ENCODE data around the gene VAMP2.

The VAMP2 gene, protein sequence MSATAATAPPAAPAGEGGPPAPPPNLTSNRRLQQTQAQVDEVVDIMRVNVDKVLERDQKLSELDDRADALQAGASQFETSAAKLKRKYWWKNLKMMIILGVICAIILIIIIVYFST

DNA sequence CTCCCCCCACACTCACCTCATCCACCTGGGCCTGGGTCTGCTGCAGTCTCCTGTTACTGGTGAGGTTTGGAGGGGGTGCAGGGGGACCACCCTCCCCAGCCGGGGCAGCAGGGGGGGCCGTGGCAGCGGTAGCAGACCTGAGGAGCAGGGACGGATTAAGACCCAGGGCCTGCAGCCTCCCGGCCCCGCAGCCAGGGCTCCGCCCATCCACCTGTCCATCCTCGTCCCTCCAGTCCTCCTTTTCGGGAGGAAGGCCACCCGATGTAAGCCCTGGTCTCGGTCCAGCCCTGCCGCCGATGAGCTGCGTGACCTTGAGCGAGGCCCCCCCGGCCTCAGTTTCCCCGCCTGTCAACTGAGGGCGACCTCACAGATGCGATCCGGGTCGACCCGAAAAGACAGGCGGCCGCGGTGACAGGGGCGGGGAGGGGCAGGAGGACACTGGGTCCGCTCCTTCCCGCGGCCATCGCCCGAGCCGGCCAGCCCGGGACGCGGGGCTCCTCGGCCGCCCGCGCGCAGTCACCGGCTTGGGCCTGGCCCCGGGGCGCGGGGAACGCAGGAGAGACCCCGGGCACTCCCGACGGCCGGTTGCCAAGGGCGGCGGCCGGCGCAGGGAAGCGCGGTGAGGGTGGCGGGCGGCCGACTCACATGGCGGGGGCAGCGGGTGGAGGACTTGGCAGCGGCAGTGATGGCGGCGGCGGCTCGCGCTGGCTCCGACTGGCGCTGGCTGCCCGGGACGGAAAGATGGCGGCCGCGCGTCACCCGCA is at the start of gene VAMP2:
VAMP2 (minus strand) TSS at position 716 of the 764 bp plus-strand sequence; CDS start at position 647, 69 bp downstream.
- Histone ChIP-seq H3K4me1 (ENCODE audit: control insufficient read depth in 1 of 2, insufficient read depth in 2 of 2, low read length in 2 of 2) (peaks cover 20 to 51% of the 10 kb centered on the region in 2 donors), H3K27ac (ENCODE audit: low read length) (peak within 1 kb of the TSS; percentile 86), H3K27me3 (ENCODE audit: low read depth, low read length) (no peaks in the 10 kb centered on the region), H3K9me3 (ENCODE audit: control insufficient read depth in 1 of 2, low read length in 2 of 2) (no peaks in the 10 kb centered on the region), H3K4me3 (ENCODE audit: low read depth in 1 of 2, low read length in 2 of 2) (peak within 1 kb of the TSS; percentile 82 to 91), H3K36me3 (ENCODE audit: control insufficient read depth in 1 of 2, insufficient read depth in 2 of 2, low read length in 2 of 2) (peaks cover 15 to 22% of the 10 kb centered on the region in 2 donors)

DNA sequence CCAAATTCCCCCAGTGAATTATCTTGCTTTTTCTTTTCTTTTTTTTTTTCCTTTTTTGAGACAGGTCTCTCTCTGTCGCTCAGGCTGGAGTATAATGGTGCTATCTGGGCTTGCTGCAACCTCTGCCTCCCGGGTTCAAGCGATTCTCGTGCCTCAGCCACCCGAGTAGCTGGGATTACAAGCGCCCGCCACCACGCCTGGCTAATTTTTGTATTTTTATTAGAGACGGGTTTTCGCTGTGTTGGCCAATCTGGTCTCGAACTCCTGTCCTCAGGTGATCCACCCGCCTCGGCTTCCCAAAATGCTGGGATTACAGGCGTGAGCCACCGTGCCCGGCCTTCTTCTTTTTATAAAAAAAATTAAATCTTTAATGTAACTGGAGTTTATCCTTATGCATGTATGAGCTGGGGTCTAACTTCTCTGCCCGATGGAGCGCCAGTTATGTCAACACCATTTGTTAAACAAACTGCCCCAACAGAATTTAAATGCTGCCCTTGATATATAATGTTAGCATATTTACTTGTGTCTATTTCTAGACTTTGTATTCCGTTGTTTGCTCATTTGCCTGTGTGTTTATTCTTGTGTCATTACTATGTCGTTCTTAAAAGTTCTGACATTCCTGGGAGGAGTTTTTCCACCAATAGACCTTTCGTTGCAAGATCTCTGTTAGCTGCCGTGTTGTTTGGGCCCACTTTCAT is 48.2 kb upstream of the VAMP2 start:
- H3K27ac ChIP-seq (ENCODE audit: low read length): peak overlapping the region; percentile 69
- peaks cover 0 to 9% of the 10 kb centered on the region in 2 donors for H3K4me1 ChIP-seq (ENCODE audit: control insufficient read depth in 1 of 2, insufficient read depth in 2 of 2, low read length in 2 of 2)
- H3K27me3 ChIP-seq (ENCODE audit: low read depth, low read length): no peaks in the 10 kb centered on the region
- H3K4me3 ChIP-seq (ENCODE audit: low read depth in 1 of 2, low read length in 2 of 2): peak overlapping the region; percentile 70 to 76
- no peaks in the 10 kb centered on the region for H3K9me3 ChIP-seq (ENCODE audit: control insufficient read depth in 1 of 2, low read length in 2 of 2)
- no peaks in the 10 kb centered on the region for H3K36me3 ChIP-seq (ENCODE audit: control insufficient read depth in 1 of 2, insufficient read depth in 2 of 2, low read length in 2 of 2)

DNA sequence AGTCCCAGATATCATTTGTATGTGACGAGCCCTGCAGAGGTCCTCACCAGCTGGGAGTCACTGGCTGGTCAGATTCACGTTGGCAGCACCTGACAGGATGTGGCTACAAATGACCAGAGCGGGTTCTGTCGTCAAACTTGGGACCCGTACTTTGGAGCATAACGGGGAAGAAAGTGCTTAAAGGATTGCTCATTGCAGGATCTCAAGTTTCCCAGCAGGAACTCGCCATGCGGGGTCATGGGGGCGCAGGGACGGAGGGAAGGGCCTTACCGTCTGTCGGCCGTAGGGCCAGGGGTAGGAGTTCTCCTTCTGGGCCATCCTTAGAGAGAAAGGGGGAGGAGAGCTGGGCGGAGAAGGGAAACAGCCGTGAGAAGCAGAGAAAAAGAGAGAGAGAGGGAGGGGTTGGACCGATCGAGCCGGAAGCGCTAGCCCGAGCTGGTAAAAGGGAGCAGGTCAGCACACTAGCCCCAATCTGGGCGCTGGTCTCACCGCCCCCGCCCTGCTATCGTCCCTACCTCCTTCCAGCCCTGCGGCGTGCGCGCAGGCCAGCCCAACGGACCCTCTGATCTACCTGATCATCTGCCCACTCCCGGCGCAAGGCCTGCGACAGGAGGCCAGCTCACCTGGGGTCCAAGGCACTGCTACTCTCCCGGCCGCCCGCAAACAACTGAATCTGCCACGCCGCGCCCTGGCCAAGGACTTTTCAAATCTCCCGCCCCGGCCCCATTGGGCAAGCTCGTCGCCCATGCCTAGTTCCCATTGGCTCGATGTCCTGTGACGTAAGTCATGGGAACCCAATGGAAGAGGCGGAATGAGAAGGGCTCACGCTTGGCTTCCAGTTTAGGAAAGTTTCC is 47.4 kb upstream of the VAMP2 start, which contains the start of gene AURKB:
AURKB (minus strand) TSS at position 669 of the 854 bp plus-strand sequence; CDS start at position 318, 351 bp downstream.
- Histone ChIP-seq H3K4me1 (ENCODE audit: control insufficient read depth in 1 of 2, insufficient read depth in 2 of 2, low read length in 2 of 2) (peaks cover 0 to 9% of the 10 kb centered on the region in 2 donors), H3K36me3 (ENCODE audit: control insufficient read depth in 1 of 2, insufficient read depth in 2 of 2, low read length in 2 of 2) (no peaks in the 10 kb centered on the region), H3K9me3 (ENCODE audit: control insufficient read depth in 1 of 2, low read length in 2 of 2) (no peaks in the 10 kb centered on the region), H3K4me3 (ENCODE audit: low read depth in 1 of 2, low read length in 2 of 2) (peak within 1 kb of the TSS; percentile 70 to 76), H3K27ac (ENCODE audit: low read length) (peak within 1 kb of the TSS; percentile 69), H3K27me3 (ENCODE audit: low read depth, low read length) (no peaks in the 10 kb centered on the region)

DNA sequence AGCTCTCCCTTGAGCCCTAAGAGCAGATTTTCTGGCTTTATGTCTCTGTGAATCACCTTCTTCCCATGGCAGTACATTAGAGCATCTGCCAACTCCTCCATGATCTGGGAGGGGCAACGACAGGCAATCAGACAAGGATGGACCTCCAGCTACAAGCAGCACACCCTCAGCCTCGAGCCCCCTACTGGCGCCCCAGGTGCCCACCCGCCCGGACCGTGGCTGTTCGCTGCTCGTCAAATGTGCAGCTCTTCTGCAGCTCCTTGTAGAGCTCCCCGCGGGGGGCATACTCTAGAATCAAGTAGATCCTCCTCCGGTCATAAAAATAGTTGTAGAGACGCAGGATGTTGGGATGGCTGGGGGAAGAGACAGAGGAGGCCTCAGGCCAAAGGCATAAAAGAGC is 43.8 kb upstream of the VAMP2 start:
- no peak overlapping the region for H3K4me3 ChIP-seq (ENCODE audit: low read depth in 1 of 2, low read length in 2 of 2)
- H3K27me3 ChIP-seq (ENCODE audit: low read depth, low read length): no peaks in the 10 kb centered on the region
- H3K9me3 ChIP-seq (ENCODE audit: control insufficient read depth in 1 of 2, low read length in 2 of 2): no peaks in the 10 kb centered on the region
- no peaks in the 10 kb centered on the region for H3K36me3 ChIP-seq (ENCODE audit: control insufficient read depth in 1 of 2, insufficient read depth in 2 of 2, low read length in 2 of 2)
- peaks cover 0 to 9% of the 10 kb centered on the region in 2 donors for H3K4me1 ChIP-seq (ENCODE audit: control insufficient read depth in 1 of 2, insufficient read depth in 2 of 2, low read length in 2 of 2)
- no peak overlapping the region for H3K27ac ChIP-seq (ENCODE audit: low read length)

DNA sequence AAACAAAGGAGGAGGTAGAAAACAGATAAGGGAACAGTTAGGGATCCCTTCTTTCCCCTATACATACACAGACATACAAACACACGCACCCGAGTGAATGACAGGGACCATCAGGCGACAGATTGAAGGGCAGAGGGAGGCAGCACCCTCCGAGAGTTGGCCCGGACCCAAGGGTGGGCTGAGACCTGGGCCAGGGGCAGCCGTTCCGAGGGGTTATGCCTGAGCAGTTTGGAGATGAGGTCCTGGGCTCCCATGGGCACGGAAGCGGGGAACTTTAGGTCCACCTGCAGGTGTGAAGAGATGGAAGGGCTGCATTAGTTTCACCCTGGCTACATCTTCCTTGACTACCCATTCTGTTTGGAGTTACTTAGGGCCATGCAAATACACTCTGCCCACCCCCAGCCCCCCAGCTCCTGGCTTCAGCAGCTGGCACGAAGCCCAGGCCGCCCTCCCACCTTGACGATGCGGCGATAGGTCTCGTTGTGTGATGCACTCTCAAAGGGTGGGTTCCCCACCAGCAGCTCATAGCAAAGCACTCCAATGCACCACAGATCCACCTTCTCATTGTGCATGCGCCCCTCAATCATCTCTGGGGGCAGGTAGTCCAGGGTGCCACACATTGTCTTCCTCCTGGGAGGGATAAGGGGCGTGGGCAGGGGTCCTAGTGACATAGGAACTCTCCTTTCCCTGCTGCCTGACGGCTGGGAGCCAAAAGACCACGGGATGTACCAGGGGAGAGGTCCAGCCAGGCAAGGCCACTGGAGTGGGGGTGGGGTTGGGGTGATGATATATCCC is 42.2 kb upstream of the VAMP2 start:
- H3K27ac ChIP-seq (ENCODE audit: low read length): no peak overlapping the region
- H3K36me3 ChIP-seq (ENCODE audit: control insufficient read depth in 1 of 2, insufficient read depth in 2 of 2, low read length in 2 of 2): no peaks in the 10 kb centered on the region
- H3K27me3 ChIP-seq (ENCODE audit: low read depth, low read length): no peaks in the 10 kb centered on the region
- H3K4me3 ChIP-seq (ENCODE audit: low read depth in 1 of 2, low read length in 2 of 2): no peak overlapping the region
- H3K9me3 ChIP-seq (ENCODE audit: control insufficient read depth in 1 of 2, low read length in 2 of 2): no peaks in the 10 kb centered on the region
- peaks cover 0 to 4% of the 10 kb centered on the region in 2 donors for H3K4me1 ChIP-seq (ENCODE audit: control insufficient read depth in 1 of 2, insufficient read depth in 2 of 2, low read length in 2 of 2)

DNA sequence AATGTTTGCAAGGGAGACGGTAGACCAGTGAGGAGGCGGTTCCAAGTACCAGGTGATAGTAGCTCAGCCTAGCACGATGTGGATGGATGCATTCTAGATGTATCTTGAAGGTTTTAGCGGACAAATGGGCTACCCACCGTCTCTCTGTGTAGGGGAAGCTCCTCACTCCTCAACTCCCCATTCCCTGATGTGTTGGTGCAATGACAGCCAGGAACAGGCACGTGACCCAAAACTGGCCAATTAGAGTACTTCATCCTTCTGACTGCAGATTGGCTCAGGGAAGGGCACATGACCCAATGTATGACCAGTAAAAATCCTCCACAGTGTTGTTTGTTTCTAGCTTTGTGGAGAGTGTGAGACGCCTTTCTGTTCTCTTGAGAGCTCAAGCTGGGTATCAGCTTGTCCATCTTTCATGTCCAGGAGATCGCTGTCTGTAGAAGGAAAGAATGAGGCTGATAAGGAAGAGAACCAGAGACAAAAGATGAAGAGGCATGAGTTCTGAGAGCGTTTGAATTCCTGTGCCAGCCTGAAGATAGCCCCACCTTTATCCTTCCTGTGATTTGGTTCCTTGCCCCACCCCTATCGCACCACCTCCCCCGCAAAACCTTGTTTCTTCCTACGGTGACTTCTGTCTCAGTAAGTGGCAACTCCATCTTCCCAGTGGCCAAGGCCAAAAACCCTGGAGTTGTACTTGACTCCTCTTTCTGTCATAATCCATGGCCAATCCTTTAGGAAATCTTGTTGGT is 29.5 kb upstream of the VAMP2 start:
- H3K27me3 ChIP-seq (ENCODE audit: low read depth, low read length): no peaks in the 10 kb centered on the region
- peak overlapping the region; percentile 64 for H3K27ac ChIP-seq (ENCODE audit: low read length)
- H3K9me3 ChIP-seq (ENCODE audit: control insufficient read depth in 1 of 2, low read length in 2 of 2): no peaks in the 10 kb centered on the region
- H3K36me3 ChIP-seq (ENCODE audit: control insufficient read depth in 1 of 2, insufficient read depth in 2 of 2, low read length in 2 of 2): no peaks in the 10 kb centered on the region
- H3K4me1 ChIP-seq (ENCODE audit: control insufficient read depth in 1 of 2, insufficient read depth in 2 of 2, low read length in 2 of 2): peaks cover 32 to 35% of the 10 kb centered on the region in 2 donors
- H3K4me3 ChIP-seq (ENCODE audit: low read depth in 1 of 2, low read length in 2 of 2): peak overlapping the region; percentile 45 to 52

DNA sequence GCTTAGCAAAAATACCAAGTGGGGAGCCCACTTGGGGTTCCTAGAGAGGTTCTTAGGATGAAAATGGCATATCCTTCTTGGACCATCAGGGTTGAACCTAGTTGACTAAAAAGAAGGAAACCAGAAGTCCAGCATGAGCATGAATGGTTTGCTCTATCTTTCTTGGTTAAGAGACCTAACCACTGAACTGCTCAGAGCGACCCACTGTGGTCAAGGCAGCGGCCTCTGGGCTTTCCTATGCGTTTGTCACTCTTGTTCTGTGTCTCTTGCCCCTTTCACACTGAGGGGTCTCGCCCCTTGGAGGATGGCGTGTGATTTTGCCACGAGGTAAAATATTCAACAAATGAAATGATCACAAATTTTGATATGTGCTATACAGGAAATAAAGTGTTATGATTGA is 27.8 kb upstream of the VAMP2 start:
- H3K4me3 ChIP-seq (ENCODE audit: low read depth in 1 of 2, low read length in 2 of 2): peak overlapping the region; percentile 41 to 95
- peak overlapping the region; percentile 80 for H3K27ac ChIP-seq (ENCODE audit: low read length)
- H3K4me1 ChIP-seq (ENCODE audit: control insufficient read depth in 1 of 2, insufficient read depth in 2 of 2, low read length in 2 of 2): peaks cover 32 to 35% of the 10 kb centered on the region in 2 donors
- no peaks in the 10 kb centered on the region for H3K9me3 ChIP-seq (ENCODE audit: control insufficient read depth in 1 of 2, low read length in 2 of 2)
- H3K27me3 ChIP-seq (ENCODE audit: low read depth, low read length): no peaks in the 10 kb centered on the region
- no peaks in the 10 kb centered on the region for H3K36me3 ChIP-seq (ENCODE audit: control insufficient read depth in 1 of 2, insufficient read depth in 2 of 2, low read length in 2 of 2)

DNA sequence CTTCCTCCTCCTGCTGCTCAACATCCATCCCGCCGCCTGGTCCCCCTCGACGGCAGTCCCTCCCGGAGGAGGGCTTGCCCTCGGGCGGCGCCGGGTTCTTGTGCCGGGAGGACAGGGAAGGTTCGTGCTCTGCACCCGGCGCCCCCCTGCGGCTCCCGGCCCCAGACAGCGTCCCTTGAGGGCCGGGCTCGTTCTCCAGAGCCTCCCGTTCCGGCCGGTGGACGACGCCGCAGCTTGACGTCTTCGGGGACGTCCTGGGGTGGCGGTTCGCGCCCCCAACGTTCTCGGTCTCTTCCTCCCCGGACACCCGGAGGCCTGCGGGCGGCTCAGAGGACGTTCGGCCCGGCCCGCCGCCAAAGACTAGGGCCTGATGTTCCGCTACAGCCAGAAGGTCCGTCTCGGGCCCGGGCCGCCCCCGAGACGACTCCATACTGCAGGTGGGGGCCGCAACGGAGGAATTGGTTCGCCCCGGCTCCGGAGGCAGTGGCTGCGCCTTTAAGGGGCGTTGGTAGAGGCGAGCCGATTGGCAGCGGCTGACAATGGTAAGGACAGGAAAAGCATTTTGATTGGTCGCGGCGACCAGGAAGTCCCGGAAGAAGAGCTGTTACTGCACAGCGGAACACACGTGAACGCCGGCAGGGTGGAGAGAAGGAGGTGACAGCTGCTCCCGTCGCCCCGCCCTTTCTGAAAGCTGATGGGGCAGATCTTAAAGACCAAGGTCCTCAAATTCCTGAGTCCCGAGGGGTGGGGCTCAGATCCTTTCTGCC is 27.1 kb upstream of the VAMP2 start, which contains the start of gene BORCS6:
BORCS6 (minus strand) TSS at position 470 of the 767 bp plus-strand sequence; CDS start at position 430, 40 bp downstream.
- peaks cover 32 to 35% of the 10 kb centered on the region in 2 donors for H3K4me1 ChIP-seq (ENCODE audit: control insufficient read depth in 1 of 2, insufficient read depth in 2 of 2, low read length in 2 of 2)
- H3K27me3 ChIP-seq (ENCODE audit: low read depth, low read length): no peaks in the 10 kb centered on the region
- peak within 1 kb of the TSS; percentile 80 for H3K27ac ChIP-seq (ENCODE audit: low read length)
- H3K9me3 ChIP-seq (ENCODE audit: control insufficient read depth in 1 of 2, low read length in 2 of 2): no peaks in the 10 kb centered on the region
- peak within 1 kb of the TSS; percentile 92 to 95 for H3K4me3 ChIP-seq (ENCODE audit: low read depth in 1 of 2, low read length in 2 of 2)
- no peaks in the 10 kb centered on the region for H3K36me3 ChIP-seq (ENCODE audit: control insufficient read depth in 1 of 2, insufficient read depth in 2 of 2, low read length in 2 of 2)

DNA sequence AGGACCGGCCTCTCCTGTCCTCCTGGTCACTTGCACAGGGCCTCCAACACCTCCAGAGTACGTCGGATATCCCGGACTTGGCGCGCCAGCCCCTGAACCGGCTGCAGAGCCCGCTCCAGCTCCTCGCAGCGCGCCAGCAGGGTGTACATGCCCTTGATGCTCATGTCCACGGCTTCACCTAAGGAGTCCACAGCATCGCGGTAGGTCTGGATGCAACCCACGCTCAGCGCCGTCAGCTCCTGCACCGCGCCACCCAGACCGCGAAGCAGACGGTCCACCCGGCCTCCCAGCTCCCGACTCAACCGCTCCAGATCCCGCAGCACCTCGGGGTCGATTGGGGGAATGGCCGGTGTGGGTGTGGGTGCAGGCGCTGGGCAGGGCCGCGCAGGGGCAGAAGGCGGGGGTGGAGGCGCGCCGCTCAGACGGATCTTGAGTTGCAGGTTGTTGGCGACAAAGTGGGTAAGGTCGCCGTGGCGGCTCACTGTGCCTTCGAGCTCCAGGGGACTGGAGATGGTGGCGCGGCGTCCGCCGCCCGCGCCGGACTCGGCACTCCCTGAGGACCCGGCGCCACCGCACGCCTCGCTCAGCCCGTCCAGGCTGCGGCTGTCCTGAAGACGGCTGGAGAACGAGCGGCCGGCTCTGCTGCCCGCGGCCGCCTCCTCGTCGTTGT is 26.4 kb upstream of the VAMP2 start:
- H3K36me3 ChIP-seq (ENCODE audit: control insufficient read depth in 1 of 2, insufficient read depth in 2 of 2, low read length in 2 of 2): no peaks in the 10 kb centered on the region
- peaks cover 32 to 35% of the 10 kb centered on the region in 2 donors for H3K4me1 ChIP-seq (ENCODE audit: control insufficient read depth in 1 of 2, insufficient read depth in 2 of 2, low read length in 2 of 2)
- H3K4me3 ChIP-seq (ENCODE audit: low read depth in 1 of 2, low read length in 2 of 2): peak overlapping the region; percentile 92 to 95
- H3K9me3 ChIP-seq (ENCODE audit: control insufficient read depth in 1 of 2, low read length in 2 of 2): no peaks in the 10 kb centered on the region
- H3K27me3 ChIP-seq (ENCODE audit: low read depth, low read length): no peaks in the 10 kb centered on the region
- H3K27ac ChIP-seq (ENCODE audit: low read length): peak overlapping the region; percentile 56

All from muscle layer of duodenum (tissue), 2 donors.